Measurements from ENCODE around the gene UQCRC2.

The UQCRC2 gene

DNA sequence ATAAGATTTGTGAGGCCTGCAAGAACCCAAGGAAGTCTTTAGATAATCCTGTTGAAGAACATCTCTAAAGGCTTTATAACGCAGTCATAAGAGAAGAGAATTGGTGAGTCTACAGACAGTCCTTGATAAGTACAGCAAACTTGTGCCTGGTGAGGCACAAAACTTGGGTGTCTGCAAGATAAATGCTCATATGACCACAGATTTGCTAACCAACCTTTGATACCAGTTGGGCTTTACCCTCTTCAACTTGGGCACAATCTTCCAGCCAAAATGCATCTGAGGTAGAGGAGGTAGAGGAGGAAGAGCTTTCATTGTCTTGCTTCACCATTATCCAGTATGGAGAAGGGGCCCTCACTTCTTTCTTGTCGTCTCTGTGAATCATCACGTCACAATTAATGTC lies 30.9 kb downstream of the UQCRC2 start:
- H3K27ac ChIP-seq = no peak overlapping the region
- TF ChIP-seq ZFX (IDR thresholded peaks at IDR 0.05; ENCODE audit: borderline replicate concordance) = no peak
- TF ChIP-seq, protein P1, sequence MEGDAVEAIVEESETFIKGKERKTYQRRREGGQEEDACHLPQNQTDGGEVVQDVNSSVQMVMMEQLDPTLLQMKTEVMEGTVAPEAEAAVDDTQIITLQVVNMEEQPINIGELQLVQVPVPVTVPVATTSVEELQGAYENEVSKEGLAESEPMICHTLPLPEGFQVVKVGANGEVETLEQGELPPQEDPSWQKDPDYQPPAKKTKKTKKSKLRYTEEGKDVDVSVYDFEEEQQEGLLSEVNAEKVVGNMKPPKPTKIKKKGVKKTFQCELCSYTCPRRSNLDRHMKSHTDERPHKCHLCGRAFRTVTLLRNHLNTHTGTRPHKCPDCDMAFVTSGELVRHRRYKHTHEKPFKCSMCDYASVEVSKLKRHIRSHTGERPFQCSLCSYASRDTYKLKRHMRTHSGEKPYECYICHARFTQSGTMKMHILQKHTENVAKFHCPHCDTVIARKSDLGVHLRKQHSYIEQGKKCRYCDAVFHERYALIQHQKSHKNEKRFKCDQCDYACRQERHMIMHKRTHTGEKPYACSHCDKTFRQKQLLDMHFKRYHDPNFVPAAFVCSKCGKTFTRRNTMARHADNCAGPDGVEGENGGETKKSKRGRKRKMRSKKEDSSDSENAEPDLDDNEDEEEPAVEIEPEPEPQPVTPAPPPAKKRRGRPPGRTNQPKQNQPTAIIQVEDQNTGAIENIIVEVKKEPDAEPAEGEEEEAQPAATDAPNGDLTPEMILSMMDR (IDR thresholded peaks at IDR 0.05) = no peak

- no peak overlapping the region for H3K27ac ChIP-seq
- TF ChIP-seq, protein P1 (IDR thresholded peaks at IDR 0.05) = no peak
These were observed 32.4 kb downstream of the UQCRC2 start for GRCh38 chr16:21985524-21985923.

- H3K27ac ChIP-seq = no peak overlapping the region
- TF ChIP-seq, protein P1 (IDR thresholded peaks at IDR 0.05) = no peak
- no peak for TF ChIP-seq ZFX (IDR thresholded peaks at IDR 0.05; ENCODE audit: borderline replicate concordance)
These were observed 33.6 kb downstream of the UQCRC2 start for GRCh38 chr16:21986692-21987246.

DNA sequence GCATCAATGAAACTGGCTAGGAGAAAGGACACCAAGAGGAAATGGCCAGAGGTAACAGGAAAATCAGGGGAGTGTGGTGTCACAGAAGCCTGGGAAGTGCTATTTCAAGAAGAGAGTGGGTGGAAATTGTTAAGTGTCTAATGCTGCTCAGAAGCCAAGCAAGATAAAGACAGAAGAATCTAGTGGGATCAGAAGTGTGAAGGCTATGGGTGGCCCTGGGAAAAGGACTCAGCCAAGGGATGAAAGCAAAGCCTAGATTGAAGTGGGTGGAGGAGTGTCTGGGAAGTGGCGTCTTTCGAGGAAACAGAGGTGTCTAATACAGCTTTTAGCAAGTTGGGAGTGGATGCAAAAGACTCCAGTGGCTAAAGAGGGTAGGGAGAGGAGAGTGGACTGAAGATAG lies 34.3 kb downstream of the UQCRC2 start:
- TF ChIP-seq, protein P1 (IDR thresholded peaks at IDR 0.05) = no peak
- no peak for TF ChIP-seq ZFX (IDR thresholded peaks at IDR 0.05; ENCODE audit: borderline replicate concordance)
- no peak overlapping the region for H3K27ac ChIP-seq

- no peak for TF ChIP-seq ZFX (IDR thresholded peaks at IDR 0.05; ENCODE audit: borderline replicate concordance)
- TF ChIP-seq, protein P1 (IDR thresholded peaks at IDR 0.05) = no peak
- no peak overlapping the region for H3K27ac ChIP-seq
These were observed 36.0 kb downstream of the UQCRC2 start for GRCh38 chr16:21989133-21989532.

DNA sequence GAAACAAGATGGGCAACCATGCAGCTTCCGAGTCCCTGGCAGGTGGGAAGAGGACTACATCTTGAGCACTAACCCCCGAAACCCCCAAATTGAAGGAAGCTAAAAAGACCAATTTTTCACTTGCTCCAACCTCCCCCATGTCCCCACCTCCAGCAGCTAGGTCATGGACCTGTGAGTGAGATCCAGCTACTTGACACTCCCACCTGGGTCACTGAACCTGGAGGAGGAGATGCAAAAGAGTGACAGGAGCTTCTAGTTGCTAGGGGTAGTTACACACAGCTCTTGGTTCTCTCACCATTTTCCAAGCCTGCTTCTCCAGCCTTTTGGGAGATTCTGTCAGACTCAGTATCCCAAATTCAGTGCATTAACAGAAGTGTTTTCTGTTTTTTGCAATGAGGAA lies 36.6 kb downstream of the UQCRC2 start:
- no peak overlapping the region for H3K27ac ChIP-seq
- no peak for TF ChIP-seq ZFX (IDR thresholded peaks at IDR 0.05; ENCODE audit: borderline replicate concordance)
- TF ChIP-seq, protein P1 (IDR thresholded peaks at IDR 0.05) = no peak

- H3K27ac ChIP-seq = no peak overlapping the region
- TF ChIP-seq ZFX (IDR thresholded peaks at IDR 0.05; ENCODE audit: borderline replicate concordance) = no peak
- TF ChIP-seq, protein P1 (IDR thresholded peaks at IDR 0.05) = no peak
These were observed 37.3 kb downstream of the UQCRC2 start for GRCh38 chr16:21990381-21990944.
